Measurements from ENCODE around the gene HTR6.

The HTR6 gene

GRCh38 chr1:19682257-19682656 is 17.6 kb downstream of the HTR6 start:
- Histone ChIP-seq H3K27ac (ENCODE audit: low read length) (no peak overlapping the region), H2AFZ (ENCODE audit: low read depth, low read length) (no peak overlapping the region), H3K36me3 (replicated peaks; ENCODE audit: low read depth, low read length) (peaks cover under 1% of the 10 kb centered on the region), H3K9me3 (ENCODE audit: insufficient read depth, low read length) (no peaks in the 10 kb centered on the region), H3K4me3 (ENCODE audit: low read length) (no peak overlapping the region), H3K4me2 (ENCODE audit: low read length) (no peak overlapping the region), H3K9ac (ENCODE audit: low read length) (no peak overlapping the region), H3K27me3 (ENCODE audit: low read depth, low read length) (no peaks in the 10 kb centered on the region), H3K79me2 (ENCODE audit: low read length) (no peaks in the 10 kb centered on the region), H4K20me1 (ENCODE audit: insufficient read depth, low read length) (no peaks in the 10 kb centered on the region), H3K4me1 (ENCODE audit: low read length) (no peaks in the 10 kb centered on the region)
- no peak for TF ChIP-seq CTCF (IDR thresholded peaks at IDR 0.05; ENCODE audit: low read depth, low read length)
- TF ChIP-seq EZH2phosphoT487 (IDR thresholded peaks at IDR 0.05; ENCODE audit: low read depth) = no peak

- Histone ChIP-seq H3K4me3 (ENCODE audit: low read length) (no peak overlapping the region), H2AFZ (ENCODE audit: low read depth, low read length) (no peak overlapping the region), H3K36me3 (replicated peaks; ENCODE audit: low read depth, low read length) (peaks cover 6% of the 10 kb centered on the region), H3K27ac (ENCODE audit: low read length) (no peak overlapping the region), H4K20me1 (ENCODE audit: insufficient read depth, low read length) (no peaks in the 10 kb centered on the region), H3K9ac (ENCODE audit: low read length) (no peak overlapping the region), H3K27me3 (ENCODE audit: low read depth, low read length) (no peaks in the 10 kb centered on the region), H3K79me2 (ENCODE audit: low read length) (no peaks in the 10 kb centered on the region), H3K4me2 (ENCODE audit: low read length) (no peak overlapping the region), H3K9me3 (ENCODE audit: insufficient read depth, low read length) (no peaks in the 10 kb centered on the region), H3K4me1 (ENCODE audit: low read length) (no peaks in the 10 kb centered on the region)
- no peak for TF ChIP-seq CTCF (IDR thresholded peaks at IDR 0.05; ENCODE audit: low read depth, low read length)
- no peak for TF ChIP-seq EZH2phosphoT487 (IDR thresholded peaks at IDR 0.05; ENCODE audit: low read depth)
These were observed 18.2 kb downstream of the HTR6 start for GRCh38 chr1:19682901-19683300.

GRCh38 chr1:19683351-19683750 is 18.7 kb downstream of the HTR6 start:
- Histone ChIP-seq H3K79me2 (ENCODE audit: low read length) (no peaks in the 10 kb centered on the region), H3K27me3 (ENCODE audit: low read depth, low read length) (no peaks in the 10 kb centered on the region), H3K9ac (ENCODE audit: low read length) (no peak overlapping the region), H4K20me1 (ENCODE audit: insufficient read depth, low read length) (no peaks in the 10 kb centered on the region), H3K4me1 (ENCODE audit: low read length) (no peaks in the 10 kb centered on the region), H3K36me3 (replicated peaks; ENCODE audit: low read depth, low read length) (peaks cover 6% of the 10 kb centered on the region), H3K9me3 (ENCODE audit: insufficient read depth, low read length) (no peaks in the 10 kb centered on the region), H2AFZ (ENCODE audit: low read depth, low read length) (no peak overlapping the region), H3K4me2 (ENCODE audit: low read length) (no peak overlapping the region), H3K27ac (ENCODE audit: low read length) (no peak overlapping the region), H3K4me3 (ENCODE audit: low read length) (no peak overlapping the region)
- TF ChIP-seq EZH2phosphoT487 (IDR thresholded peaks at IDR 0.05; ENCODE audit: low read depth) = no peak
- no peak for TF ChIP-seq CTCF (IDR thresholded peaks at IDR 0.05; ENCODE audit: low read depth, low read length)

GRCh38 chr1:19684677-19685076 is 20.0 kb downstream of the HTR6 start:
- no peak overlapping the region for H3K27ac ChIP-seq (ENCODE audit: low read length)
- H3K79me2 ChIP-seq (ENCODE audit: low read length) = no peaks in the 10 kb centered on the region
- peaks cover 13% of the 10 kb centered on the region for H3K36me3 ChIP-seq (replicated peaks; ENCODE audit: low read depth, low read length)
- no peak for TF ChIP-seq CTCF (IDR thresholded peaks at IDR 0.05; ENCODE audit: low read depth, low read length)
- TF ChIP-seq EZH2phosphoT487 (IDR thresholded peaks at IDR 0.05; ENCODE audit: low read depth) = no peak
- no peaks in the 10 kb centered on the region for H3K27me3 ChIP-seq (ENCODE audit: low read depth, low read length)
- no peak overlapping the region for H3K9ac ChIP-seq (ENCODE audit: low read length)
- H4K20me1 ChIP-seq (ENCODE audit: insufficient read depth, low read length) = no peaks in the 10 kb centered on the region
- H3K4me2 ChIP-seq (ENCODE audit: low read length) = no peak overlapping the region
- no peaks in the 10 kb centered on the region for H3K9me3 ChIP-seq (ENCODE audit: insufficient read depth, low read length)
- no peak overlapping the region for H2AFZ ChIP-seq (ENCODE audit: low read depth, low read length)
- peaks cover 3% of the 10 kb centered on the region; the same call in 1 of the 2 replicates for H3K4me1 ChIP-seq (ENCODE audit: low read length)
- H3K4me3 ChIP-seq (ENCODE audit: low read length) = no peak overlapping the region

Data from OCI-LY3 (cell line).